Thymus (tissue), 11 donors: ENCODE data around the gene FOXJ3. TPM values are rescaled to one million over a fixed set of nuclear protein-coding genes. Genes with fewer than 3 reads are reported as not detected.
A peak's percentile ranks its signal among the peaks of the same experiment; 100 is the strongest.

Experiments
- DNase-seq, 9 donors: peaks; one replicate each; pipeline ENCODE4 v3.0.0-alpha.2; 2013; ENCODE audit warnings: low spot score in 9 of 9, low read depth in 6 of 9, missing footprints in 1 of 9
- H3K27ac ChIP-seq, 2 donors: one replicate each; pipeline ENCODE4 v1.5.1; 2013; ENCODE audit warnings: control low read depth in 1 of 2, low read depth in 1 of 2, low read length in 1 of 2, mild to moderate bottlenecking in 1 of 2, moderate library complexity in 1 of 2
- H3K27me3 ChIP-seq, 2 donors: one replicate each; pipeline ENCODE4 v1.5.1; 2013; ENCODE audit warnings: low read length in 1 of 2; ENCODE audit not compliant: control insufficient read depth in 2 of 2, insufficient read depth in 1 of 2
- H3K36me3 ChIP-seq, 2 donors: one replicate each; pipeline ENCODE4 v1.5.1; 2013; ENCODE audit warnings: low read length in 1 of 2, mild to moderate bottlenecking in 1 of 2, moderate library complexity in 1 of 2; ENCODE audit not compliant: control insufficient read depth in 2 of 2, insufficient read depth in 2 of 2
- H3K4me1 ChIP-seq, 2 donors: one replicate each; pipeline ENCODE4 v1.5.1; 2013; ENCODE audit warnings: low read length in 2 of 2; ENCODE audit not compliant: control insufficient read depth in 2 of 2, insufficient read depth in 2 of 2
- H3K4me3 ChIP-seq, 2 donors: one replicate each; pipeline ENCODE4 v1.5.1; 2013; ENCODE audit warnings: low read length in 2 of 2, control low read depth in 1 of 2, mild to moderate bottlenecking in 1 of 2
- H3K9me3 ChIP-seq, 2 donors: one replicate each; pipeline ENCODE4 v1.5.1; 2013; ENCODE audit warnings: low read length in 1 of 2, mild to moderate bottlenecking in 1 of 2; ENCODE audit not compliant: control insufficient read depth in 2 of 2, insufficient read depth in 1 of 2
- WGBS: extraction: QIAGEN DNeasy Blood & Tissue Kit; methylation state at CpG from one replicate; pipeline ENCODE4 v1.1.7; 2013; 5-methylcytosine and 5-hydroxymethylcytosine counted together
- polyA plus RNA-seq: library from polyadenylated mRNA; stranded (reverse); fragments of 200-250 nt; gene quantifications from one replicate; pipeline ENCODE4 v1.2.3, GENCODE V29; 2013
- total RNA-seq: library from RNA; stranded (reverse); fragments of 120-200 nt; gene quantifications from one replicate; pipeline ENCODE4 v1.2.4, GENCODE V29; 2013
- donor health status: healthy.

Gene FOXJ3
- total and polyA plus RNA-seq, 2 donors: 19.7 to 20.8 TPM

DNA sequence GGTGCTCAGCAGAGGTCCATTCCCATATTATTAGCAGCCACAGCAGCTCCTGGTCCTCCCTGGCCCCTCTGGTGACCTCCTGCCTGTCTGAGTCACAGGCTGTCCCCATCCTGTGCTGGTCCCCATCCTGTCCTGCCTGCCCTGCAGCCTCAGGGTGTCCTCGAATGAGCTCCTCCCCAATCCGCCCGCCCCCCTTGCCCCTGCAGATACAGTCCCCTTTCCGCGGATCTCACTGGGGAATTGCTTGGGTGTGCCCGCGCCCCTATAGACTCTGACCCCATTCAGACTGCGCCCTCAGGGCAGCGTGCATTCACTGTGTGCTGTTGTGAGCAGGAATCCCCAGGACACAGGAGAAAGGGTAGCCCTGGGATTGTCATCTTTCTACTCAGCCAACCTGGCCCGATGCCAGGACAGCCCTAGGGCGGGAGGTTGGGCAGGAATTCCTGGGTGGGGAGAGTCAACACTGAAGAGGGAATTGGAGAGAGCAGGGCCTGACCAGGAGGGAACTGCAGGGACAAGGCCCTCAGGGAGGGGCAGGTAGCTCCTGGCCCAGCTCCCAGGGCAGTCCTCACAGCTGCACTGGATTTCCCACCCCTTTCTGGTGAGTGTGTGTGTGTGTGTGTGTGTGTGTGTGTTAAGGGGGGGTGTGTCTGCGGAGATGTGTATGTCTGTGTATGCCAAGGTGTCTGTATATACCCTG lies 169.4 kb downstream of the FOXJ3 start:
- DNase-seq: no peak
- Histone ChIP-seq H3K27ac (no peak overlapping the region), H3K36me3 (no peaks in the 10 kb centered on the region), H3K27me3 (no peaks in the 10 kb centered on the region), H3K4me3 (no peak overlapping the region), H3K9me3 (no peaks in the 10 kb centered on the region), H3K4me1 (peaks cover 0 to under 1% of the 10 kb centered on the region in 2 donors)
- WGBS: 89% methylated on average over 12 of the region's 12 CpGs

DNA sequence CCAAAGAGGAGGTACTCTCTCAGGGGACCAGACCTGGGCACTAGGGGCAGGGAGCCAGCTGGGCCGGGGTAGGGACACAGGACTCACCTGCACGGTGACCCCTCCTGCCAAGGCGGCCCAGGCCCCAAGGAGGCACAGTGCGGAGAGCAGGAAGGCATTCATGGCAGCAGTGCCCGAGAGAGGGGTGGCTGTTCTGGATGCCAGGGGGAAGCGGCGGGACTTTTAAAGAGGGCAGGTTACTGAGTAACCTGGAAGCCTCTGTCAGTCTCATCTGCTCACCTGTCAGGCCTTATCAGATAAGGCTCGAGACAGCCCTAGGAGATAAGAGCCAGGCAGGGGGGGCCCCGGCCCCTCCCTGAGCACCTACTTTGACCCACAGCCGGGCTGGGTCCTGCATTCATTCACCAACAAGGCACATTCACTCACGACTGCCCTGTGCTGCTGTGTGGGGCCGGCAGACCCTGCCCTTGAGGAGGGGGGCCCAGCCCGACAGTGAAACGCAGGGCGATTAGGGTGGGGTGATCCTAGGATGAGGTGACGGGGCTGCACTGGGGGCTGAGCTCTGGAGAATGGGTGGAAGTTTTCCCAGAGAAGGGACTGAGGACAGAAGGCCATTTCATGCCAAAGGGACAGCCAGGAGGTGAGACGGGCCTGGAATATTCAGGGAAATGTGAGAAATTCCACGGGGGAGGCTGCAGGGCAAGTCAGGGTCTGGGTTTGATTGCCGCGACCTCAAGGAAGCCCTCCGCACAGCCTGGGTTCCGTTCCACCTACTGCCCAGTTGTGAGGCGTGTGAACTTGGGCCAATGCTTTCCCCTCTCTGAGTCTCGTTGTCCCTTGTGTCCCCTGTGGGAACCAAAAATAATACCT lies 170.2 kb downstream of the FOXJ3 start, which contains the start of gene GUCA2A:
GUCA2A (minus strand) TSS at position 195 of the 870 bp plus-strand sequence; CDS start at position 162, 33 bp downstream.
- Histone ChIP-seq H3K27ac (no peak within 1 kb of the TSS), H3K4me1 (no peaks in the 10 kb centered on the region)
- WGBS: 96% methylated on average over 24 of the region's 24 CpGs

DNA sequence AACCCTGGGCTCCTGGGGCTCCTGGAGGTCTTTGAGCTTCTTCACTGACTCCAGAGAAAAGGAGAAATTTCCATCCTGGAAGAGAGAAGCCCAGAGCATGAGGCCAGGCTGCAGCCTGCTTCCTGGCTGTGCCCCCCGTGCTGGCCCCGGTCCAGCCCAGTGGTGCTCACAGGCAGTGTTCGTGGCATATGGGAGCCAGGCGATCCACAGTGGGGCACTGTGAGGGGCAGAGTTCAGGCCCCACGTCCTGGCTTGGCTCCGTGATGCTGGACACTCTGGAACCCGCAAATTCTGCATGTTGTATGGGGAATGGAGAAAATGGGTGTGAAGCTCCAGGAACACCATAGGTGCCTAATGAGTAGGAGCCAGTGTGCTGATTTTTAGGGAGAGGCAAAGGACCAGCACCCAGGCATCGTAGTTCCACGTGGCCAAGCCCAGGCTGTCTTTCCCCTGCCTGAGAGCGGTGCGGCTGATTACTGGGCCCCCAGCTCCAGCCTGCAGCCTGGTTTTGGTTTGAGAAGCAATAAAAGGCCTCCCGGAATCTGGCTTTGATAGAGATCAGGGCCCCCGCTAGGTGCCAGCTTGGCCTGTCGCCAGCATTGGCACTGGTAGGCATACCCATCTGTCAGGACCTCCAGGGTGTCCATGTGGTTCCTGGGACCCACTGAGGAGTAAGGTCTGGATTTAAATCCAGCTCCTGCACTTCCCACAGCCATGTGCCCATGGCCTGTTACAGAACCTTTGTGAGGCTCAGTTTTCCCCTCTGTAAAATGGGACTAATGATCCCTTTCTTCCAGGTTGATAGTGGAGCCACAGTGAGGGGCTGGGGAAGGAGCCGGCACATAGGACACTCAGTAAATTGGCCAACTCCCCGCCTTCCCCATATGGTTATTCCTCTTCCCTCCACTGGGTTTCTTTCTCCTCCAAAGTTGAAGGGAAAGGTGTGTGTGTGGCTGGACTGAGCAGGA lies 171.2 kb downstream of the FOXJ3 start:
- no peak overlapping the region for H3K27ac ChIP-seq
- WGBS: 95% methylated on average over 16 of the region's 16 CpGs
- DNase-seq: no peak
- H3K9me3 ChIP-seq: no peaks in the 10 kb centered on the region
- no peaks in the 10 kb centered on the region for H3K36me3 ChIP-seq
- H3K4me1 ChIP-seq: no peaks in the 10 kb centered on the region
- H3K4me3 ChIP-seq: no peak overlapping the region
- H3K27me3 ChIP-seq: no peaks in the 10 kb centered on the region

More for the DNA sequence above, 170.2 kb downstream of the FOXJ3 start, which contains the start of gene GUCA2A:
- no peaks in the 10 kb centered on the region for H3K27me3 ChIP-seq
- no peaks in the 10 kb centered on the region for H3K9me3 ChIP-seq
- no peak within 1 kb of the TSS for H3K4me3 ChIP-seq
- H3K36me3 ChIP-seq: no peaks in the 10 kb centered on the region
- DNase-seq: no peak

GRCh38 chr1:42163114-42163513 lies 171.9 kb downstream of the FOXJ3 start:
- H3K36me3 ChIP-seq: no peaks in the 10 kb centered on the region
- H3K9me3 ChIP-seq: no peaks in the 10 kb centered on the region
- H3K4me3 ChIP-seq: no peak overlapping the region
- H3K27ac ChIP-seq: no peak overlapping the region
- DNase-seq: no peak
- WGBS: 90% methylated on average over 2 of the region's 2 CpGs
- no peaks in the 10 kb centered on the region for H3K4me1 ChIP-seq
- no peaks in the 10 kb centered on the region for H3K27me3 ChIP-seq

DNA sequence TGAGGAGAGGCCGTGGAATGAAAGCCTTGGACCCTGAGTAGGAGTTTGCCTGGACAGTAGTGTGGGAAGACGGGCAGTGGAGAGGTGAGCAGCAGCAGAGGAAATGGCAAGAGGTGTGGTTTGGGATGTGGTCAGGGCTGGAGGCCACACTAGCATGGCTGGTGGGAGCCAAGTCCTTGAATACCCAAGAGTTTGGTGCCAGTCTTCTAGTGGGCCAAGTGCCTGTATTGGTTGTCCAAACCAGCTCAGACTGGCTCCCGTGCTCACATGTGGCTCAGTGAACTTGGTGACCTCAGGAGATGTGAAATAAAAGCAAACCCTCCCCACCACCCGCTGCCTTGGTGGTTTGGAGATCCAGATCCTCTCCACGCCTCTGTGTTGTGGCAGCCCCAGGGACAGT lies 172.9 kb downstream of the FOXJ3 start:
- Histone ChIP-seq H3K4me1 (peaks cover 0 to 7% of the 10 kb centered on the region in 2 donors), H3K27ac (no peak overlapping the region)

DNA sequence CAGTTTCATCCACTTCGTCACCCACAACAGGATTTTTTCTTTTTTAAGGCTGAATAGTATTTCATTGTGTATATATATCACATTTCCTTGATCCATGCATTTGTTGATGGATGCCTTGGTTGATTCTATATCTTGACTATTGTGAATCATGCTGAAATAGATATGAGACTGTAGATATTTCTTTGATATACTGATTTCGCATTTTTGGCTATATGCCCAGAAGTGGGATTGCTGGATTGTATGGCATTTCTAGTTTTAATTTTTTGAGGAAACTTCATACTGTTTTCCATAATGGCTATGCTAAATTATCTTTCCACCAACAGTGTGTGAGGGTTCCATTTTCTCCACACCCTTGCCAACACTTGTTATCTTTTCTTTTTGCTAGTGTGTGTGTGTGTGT lies 176.8 kb downstream of the FOXJ3 start:
- Histone ChIP-seq H3K27ac (no peak overlapping the region), H3K4me1 (peaks cover 0 to 7% of the 10 kb centered on the region in 2 donors), H3K9me3 (no peaks in the 10 kb centered on the region), H3K4me3 (no peak overlapping the region), H3K36me3 (no peaks in the 10 kb centered on the region), H3K27me3 (no peaks in the 10 kb centered on the region)
- WGBS: 92% methylated on average over 2 of the region's 2 CpGs
- DNase-seq: no peak

More for the DNA sequence above, 172.9 kb downstream of the FOXJ3 start:
- Histone ChIP-seq H3K4me3 (no peak overlapping the region), H3K36me3 (no peaks in the 10 kb centered on the region), H3K9me3 (no peaks in the 10 kb centered on the region), H3K27me3 (no peaks in the 10 kb centered on the region)
- 92% methylated on average over 5 of the region's 5 CpGs for WGBS
- DNase-seq: no peak

DNA sequence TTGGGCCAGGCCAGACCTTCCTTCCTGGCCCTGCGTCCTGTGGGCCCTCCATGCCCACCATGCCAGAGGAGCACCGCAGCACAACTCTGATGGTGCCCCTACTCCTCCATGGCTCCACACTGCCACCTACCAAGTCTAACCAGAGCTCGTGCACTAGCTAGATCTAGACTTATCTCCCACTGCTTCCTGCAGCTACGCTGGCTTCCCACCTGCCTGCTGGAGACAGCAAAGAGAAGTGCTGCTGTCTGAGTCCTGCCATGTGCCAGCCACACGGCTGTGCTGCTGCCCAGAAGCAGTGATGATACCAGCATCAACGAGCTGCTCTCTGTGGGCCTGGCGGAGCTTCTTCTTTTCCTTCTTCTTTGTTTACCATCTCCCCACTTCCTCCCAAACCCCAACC lies 177.4 kb downstream of the FOXJ3 start:
- Histone ChIP-seq H3K27me3 (no peaks in the 10 kb centered on the region), H3K9me3 (no peaks in the 10 kb centered on the region), H3K4me3 (no peak overlapping the region), H3K4me1 (peaks cover 0 to 7% of the 10 kb centered on the region in 2 donors), H3K36me3 (no peaks in the 10 kb centered on the region), H3K27ac (no peak overlapping the region)
- WGBS: 30% methylated on average over 7 of the region's 7 CpGs
- DNase-seq: peak in 4 of 9 donors; percentile 16 to 56 (median 34)

DNA sequence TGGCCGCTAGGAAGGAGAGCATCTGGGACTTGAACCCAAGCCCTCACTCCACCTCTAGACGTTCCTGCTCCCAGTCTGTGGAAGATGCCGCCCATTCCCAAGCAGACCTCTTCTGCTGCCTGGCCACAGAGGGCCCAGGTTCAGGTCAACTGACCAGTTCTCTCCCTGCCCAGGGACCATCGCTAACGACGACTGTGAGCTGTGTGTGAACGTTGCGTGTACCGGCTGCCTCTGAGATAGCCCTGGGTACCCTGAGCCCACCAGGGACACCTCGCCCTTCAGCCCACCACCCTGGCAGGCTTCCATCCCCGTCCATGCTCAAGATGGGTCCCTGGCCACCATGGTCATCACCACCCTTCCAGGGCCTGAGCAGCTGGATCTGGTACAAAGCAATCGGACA lies 179.7 kb downstream of the FOXJ3 start:
- no peak for DNase-seq
- Histone ChIP-seq H3K4me3 (no peak overlapping the region), H3K9me3 (no peaks in the 10 kb centered on the region), H3K4me1 (peaks cover 0 to 7% of the 10 kb centered on the region in 2 donors), H3K27ac (no peak overlapping the region), H3K27me3 (no peaks in the 10 kb centered on the region), H3K36me3 (no peaks in the 10 kb centered on the region)
- 99% methylated on average over 12 of the region's 12 CpGs for WGBS
